ENCODE results near the gene NIF3L1.
"Not testable (repeated sequence)": the region's sequence is repeated elsewhere in the genome, so short reads cannot be mapped to it uniquely, and the experiment has no call there.

Gene NIF3L1

GRCh38 chr2:200873560-200873959 lies 15.6 kb upstream of the NIF3L1 start:
- no peak for DNase-seq

GRCh38 chr2:200877443-200877842 lies 11.7 kb upstream of the NIF3L1 start:
- DNase-seq, result no peak

DNA sequence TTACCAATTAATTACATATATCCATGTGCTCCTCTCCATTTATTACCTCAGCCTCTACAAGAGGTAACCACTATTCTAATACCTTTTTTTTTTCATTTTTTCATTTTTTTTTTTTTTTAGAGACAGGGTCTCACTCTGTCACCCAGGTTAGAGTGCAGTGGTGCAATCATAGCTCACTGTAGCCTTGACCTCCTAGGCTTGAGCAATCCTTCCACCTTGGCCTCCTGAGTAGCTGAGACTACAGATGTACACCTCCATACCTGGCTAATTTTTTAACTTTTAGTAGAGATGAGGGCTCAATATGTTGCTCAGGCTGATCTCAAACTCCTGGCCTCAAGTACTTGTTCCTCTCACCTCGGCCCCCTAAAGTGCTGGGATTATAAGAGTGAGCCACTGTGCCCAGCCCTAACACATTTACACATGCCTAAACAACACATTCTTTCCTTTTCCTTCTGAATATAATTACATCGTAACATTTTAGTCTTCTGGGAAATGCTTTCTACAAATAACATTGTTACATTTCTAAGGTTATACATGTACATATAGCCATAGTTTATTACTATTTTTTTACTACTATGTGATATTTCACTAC lies 10.8 kb upstream of the NIF3L1 start:
- DNase-seq, result no peak

GRCh38 chr2:200881715-200882249 lies 7.4 kb upstream of the NIF3L1 start:
- not testable (repeated sequence) for DNase-seq

GRCh38 chr2:200899482-200899881 lies 10.3 kb downstream of the NIF3L1 start:
- DNase-seq, result no peak

DNA sequence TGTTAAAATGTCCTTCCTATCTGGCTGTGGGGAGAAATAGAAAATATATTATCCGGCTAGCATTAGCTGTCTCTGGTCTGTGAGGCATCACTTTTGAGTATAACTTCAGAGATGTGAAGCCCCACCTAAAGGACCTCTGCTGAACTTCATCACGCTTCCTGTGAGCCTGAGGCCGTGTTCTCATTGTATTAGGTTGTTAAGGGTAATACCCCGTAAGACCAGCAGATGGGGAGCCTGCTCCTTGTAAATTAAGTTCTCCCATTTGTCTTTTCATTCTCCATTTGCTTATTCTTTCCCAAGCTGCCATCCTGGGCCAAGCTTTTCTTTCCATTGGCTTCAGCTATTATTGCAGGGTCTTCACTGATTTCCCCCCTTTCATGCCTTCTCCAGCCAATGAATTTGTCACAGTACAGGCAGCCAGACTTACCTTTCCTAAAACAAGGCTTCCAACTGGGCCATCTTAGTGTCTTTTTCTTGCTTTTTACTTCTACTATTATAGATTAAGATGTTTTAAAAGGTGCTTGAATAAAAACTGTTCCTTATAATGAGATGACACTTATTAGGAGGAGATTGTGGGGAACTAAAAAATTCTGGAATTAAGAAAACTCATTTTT lies 12.4 kb downstream of the NIF3L1 start:
- peak; percentile 80 for DNase-seq

DNA sequence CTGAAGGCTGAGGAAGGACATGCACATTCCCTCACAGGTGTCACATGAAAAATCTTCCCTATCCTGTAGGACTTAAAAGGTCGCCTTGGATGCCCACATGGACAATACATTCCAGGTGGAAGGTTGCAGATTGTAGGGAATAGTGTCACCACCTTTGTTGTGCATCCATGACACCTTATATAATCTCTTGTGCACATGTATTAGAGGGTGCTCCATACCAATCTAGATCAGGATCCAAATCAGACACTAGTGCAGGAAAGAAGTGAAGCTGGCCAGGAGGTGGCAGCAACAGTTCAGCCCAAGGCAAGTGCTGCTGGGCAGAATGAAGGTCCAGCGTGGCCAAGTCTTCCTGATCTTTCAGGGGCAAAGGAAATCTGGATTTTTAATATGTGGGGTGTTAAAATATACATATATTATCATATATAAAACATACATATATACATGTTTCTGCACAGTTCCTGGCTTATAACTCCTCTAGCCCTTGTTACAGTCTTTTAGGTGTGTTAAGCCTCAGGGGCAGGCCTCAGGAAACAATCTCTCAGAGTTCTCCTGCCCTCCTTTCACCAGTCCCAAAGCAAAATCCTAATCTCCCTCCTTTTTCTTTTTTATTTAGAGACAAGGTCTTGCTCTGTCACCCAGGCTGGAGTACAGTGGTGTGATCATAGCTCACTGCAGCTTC lies 16.6 kb downstream of the NIF3L1 start:
- peak; percentile 11 for DNase-seq

- no peak for DNase-seq
Observed at GRCh38 chr2:200909958-200910357, 20.8 kb downstream of the NIF3L1 start.

- DNase-seq, result no peak
Observed at GRCh38 chr2:200913654-200914053, 24.5 kb downstream of the NIF3L1 start.

GRCh38 chr2:200922439-200922838 lies 33.3 kb downstream of the NIF3L1 start:
- no peak for DNase-seq

DNA sequence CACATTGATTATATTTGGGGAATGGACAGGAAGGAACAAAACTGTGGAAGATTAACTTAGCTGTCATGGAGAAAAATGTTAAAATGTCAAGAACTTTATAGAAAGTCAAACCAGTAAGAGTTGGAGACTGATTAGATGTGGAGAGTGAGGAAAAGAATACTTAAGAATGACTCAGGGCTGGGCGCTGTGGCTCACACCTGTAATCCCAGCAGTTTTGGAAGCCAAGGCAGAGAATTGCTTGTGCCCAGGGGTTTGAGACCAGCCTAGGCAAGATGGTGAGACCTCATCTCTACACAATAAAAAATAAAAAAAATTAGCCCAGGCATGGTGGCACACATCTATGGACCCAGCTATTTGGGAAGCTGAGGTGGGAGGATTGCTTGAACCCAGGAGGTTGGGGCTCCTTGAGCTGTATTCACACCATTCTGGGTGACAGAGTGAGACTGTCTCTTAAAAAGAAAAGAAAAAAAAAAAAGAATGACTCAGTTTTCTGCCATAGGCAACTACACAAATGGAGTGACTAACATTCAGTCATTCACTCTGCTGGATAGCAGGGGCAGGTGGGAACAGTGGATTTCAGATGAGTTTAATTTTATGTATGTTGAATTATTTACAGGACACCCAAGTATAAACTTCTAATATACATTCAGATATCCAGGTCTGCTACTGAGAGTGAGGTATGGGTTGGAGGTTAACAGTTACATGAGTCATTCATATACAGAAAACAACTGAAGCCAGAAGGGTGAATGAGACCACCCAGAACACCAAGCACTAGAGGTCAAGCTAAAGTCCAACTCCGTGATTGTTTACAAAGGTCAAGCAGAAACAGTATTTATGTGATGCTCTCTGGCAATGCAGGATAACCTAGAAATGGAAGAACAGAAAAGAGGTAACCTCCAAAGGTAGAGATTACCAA lies 40.4 kb downstream of the NIF3L1 start:
- no peak for DNase-seq

- DNase-seq, result no peak
Observed at GRCh38 chr2:200930947-200931626, 41.9 kb downstream of the NIF3L1 start.

DNA sequence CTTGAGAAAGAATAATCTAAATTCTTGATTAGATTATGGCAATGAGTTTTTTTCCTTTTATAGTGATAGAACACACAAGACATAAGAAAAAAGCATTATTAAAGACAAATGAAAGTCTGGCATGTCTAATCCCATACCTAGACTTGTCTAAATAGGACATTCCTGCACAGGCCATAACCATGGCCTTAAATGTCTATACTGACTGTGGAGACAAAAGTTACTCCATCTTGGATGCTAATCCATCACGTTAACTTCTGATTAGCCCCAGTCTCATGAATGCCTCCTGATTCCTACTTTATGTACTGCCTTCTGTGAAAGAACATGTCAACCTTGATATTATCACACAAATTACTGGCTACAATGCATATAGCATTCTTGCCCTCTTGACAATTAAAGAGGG lies 50.7 kb downstream of the NIF3L1 start:
- DNase-seq, result no peak

DNA sequence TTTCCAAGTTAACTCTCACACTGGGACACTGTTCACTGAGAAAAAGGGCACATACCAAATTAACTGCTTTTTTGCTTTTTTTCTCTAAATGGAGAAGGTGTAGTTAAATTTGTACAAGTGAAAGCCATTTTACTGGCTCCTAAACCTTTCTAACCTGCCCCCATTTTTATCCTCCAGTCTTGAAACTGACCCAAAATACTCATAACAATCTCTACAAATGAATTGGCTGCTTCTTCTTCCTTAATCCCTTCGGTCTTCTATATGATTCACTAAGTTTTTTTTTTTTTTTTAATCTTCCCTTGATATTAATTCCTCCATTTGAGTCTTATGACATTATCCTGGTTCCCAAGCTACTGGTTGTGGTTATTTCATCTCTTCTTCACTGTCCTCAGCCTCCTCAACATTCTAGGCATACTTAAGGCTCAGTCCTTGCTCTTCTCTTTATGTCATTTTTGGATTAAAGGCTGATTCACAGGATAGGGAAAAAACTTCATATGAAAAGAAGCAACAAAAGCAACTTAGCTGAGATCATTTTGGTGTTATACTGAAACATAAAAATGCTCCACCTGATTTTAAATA lies 54.4 kb downstream of the NIF3L1 start:
- no peak for DNase-seq

GRCh38 chr2:200944467-200945394 lies 55.6 kb downstream of the NIF3L1 start:
- no peak for DNase-seq

DNA sequence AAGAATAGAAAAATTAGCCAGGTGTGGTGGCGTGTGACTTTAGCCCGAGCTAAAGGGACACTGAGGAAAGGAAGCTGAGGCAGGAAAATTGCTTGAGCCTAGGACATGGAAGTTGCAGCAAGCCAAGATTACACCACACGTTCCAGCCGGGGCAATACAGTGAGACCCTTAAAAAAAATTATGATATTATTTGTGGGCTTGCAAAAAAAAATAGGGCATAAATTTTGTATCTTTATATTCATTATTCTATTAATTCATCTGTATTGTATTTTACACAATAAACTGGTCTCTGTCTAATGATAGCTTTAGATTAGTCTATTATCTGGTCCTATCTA lies 56.2 kb downstream of the NIF3L1 start:
- DNase-seq, result no peak

DNA sequence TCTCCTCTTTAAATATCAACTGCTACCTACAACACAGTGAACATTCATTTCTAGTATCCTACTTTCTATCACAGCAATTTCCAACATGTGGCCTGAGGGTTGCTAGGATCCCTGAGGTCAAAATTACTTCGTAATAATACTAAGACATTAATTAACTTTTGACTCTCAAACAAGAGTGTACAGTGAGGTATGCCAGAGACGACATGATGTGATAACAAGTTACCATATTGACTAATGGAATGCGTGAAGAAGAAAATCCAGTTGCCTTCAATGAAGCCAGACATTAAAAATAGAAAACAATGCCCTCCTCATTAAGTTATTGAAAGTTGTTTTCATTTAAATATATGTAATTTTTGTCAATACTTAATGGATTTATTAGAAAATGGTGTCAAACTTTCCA lies 61.2 kb downstream of the NIF3L1 start:
- no peak for DNase-seq
